ENCODE results near the gene AQP5.

AQP5 gene

GRCh38 chr12:49961111-49961922 lies at the start of gene AQP5:
Gene AQP5, plus strand, starts transcription at chr12:49961872. Its CDS starts 146 bp downstream, at chr12:49962018.
- no peak for DNase-seq (ENCODE audit: low read depth)

DNA sequence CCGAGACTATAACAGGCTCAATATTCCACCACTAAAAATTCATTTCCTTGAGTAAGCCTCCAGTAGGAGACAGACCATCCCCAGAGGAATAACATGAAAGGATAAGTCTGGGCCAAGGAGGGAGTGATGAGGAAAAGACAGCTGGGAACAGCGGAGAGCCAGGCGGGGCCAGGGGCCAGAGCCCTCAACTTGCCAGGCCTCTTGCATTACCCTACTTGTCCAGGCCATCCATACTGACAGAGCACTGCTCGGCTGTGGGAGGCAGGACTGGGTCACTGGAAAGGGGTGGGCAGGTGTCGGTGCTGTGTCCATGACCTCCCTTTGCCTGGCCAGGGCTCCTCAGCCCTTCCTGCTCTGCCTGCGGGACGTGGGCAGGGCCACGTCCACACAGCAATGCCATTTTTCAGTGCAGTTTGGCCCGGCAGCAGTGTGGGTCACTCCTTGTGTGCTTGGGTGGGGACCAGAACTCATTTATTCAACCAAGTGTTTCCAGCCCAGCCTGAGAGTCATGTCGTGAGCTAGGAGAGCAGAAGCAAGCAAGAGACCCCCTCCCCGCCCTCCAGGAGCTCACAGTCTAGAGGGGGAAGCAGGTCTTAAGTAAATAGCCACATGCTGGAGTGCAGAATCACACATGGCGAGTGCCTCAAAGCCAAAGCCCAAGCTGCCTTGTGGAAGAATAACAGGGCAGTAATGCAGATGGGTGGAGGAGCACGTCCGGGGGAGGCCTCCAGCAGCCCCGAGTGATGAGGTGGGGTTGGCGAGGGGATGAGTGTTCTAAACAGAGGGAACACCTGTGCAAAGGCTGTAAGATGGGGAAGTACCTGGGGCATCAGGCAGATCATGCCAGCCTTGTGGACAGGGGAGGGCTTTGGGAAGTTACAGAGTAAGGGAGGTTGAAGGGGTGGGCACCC lies 49.1 kb upstream of the AQP5 start:
- no peak for DNase-seq (ENCODE audit: low read depth)

GRCh38 chr12:49916129-49916919 lies 45.3 kb upstream of the AQP5 start:
- no peak for DNase-seq (ENCODE audit: low read depth)

- no peak for DNase-seq (ENCODE audit: low read depth)
Observed at GRCh38 chr12:49917166-49917787, 44.4 kb upstream of the AQP5 start.

DNA sequence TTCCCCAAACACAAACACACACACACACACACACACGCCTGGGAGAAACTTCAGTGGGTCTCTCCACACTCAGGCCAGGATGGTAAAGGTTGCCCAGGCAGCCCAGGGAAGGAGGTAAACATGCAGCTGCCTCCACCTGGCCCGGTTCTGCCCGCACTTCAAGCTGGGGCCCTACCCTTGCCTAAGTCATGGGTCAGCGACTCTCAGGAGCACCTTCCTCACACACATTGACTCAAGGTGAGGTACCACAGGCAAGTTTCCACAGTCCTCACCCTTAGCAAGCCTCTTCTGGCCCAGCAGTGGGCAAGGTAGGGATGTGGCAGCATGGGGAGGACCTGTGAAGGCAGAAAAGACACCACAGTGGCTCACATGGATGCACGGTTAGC lies 43.9 kb upstream of the AQP5 start:
- no peak for DNase-seq (ENCODE audit: low read depth)

GRCh38 chr12:49920241-49920914 lies 41.3 kb upstream of the AQP5 start:
- no peak for DNase-seq (ENCODE audit: low read depth)

DNA sequence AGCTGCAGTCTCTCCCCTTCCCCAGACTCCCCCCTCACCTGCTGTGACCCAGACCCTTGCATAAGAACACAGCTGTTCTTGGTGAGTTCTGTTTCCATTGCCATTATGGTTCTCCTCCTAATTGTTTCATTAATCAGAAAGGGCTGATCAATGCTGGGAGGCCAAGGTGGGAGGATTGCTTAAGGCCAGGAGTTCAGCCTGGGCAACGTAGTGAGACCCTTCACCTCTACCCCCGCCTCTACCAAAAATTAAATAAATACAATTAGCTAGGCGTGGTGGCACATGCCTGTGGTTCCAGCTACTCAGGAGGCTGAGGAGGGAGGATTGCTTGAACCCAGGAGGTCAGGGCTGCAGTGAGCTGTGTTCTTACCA lies 40.8 kb upstream of the AQP5 start:
- DNase-seq (ENCODE audit: low read depth), result no peak

DNA sequence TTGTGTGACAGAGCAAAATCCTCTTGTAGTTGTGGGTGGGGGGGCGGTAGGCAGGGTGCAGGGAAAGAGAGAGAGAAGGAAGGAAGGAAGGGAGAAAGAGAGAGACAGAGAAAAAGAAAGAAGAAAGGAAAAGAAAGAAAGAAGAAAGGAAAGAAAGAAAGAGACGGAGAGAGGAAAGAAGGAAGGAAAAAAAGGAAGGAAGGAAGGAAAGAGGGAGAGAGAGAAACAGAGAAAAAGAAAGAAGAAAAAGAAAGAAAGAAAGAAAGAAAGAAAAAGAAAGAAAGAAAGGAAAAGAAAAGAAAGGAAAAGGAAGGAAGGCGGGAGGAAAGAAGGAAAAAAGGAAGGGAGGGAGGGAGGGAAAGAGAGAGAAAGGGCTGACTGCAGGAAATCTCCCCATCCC lies 40.4 kb upstream of the AQP5 start:
- DNase-seq (ENCODE audit: low read depth), result no peak

GRCh38 chr12:49921936-49922335 lies 39.7 kb upstream of the AQP5 start:
- no peak for DNase-seq (ENCODE audit: low read depth)

GRCh38 chr12:49922349-49923034 lies 39.2 kb upstream of the AQP5 start:
- DNase-seq (ENCODE audit: low read depth), result no peak

- no peak for DNase-seq (ENCODE audit: low read depth)
Observed at GRCh38 chr12:49923035-49923644, 38.5 kb upstream of the AQP5 start.

GRCh38 chr12:49923880-49924556 lies 37.7 kb upstream of the AQP5 start:
- no peak for DNase-seq (ENCODE audit: low read depth)

GRCh38 chr12:49924628-49925246 lies 36.9 kb upstream of the AQP5 start:
- DNase-seq (ENCODE audit: low read depth), result no peak

DNA sequence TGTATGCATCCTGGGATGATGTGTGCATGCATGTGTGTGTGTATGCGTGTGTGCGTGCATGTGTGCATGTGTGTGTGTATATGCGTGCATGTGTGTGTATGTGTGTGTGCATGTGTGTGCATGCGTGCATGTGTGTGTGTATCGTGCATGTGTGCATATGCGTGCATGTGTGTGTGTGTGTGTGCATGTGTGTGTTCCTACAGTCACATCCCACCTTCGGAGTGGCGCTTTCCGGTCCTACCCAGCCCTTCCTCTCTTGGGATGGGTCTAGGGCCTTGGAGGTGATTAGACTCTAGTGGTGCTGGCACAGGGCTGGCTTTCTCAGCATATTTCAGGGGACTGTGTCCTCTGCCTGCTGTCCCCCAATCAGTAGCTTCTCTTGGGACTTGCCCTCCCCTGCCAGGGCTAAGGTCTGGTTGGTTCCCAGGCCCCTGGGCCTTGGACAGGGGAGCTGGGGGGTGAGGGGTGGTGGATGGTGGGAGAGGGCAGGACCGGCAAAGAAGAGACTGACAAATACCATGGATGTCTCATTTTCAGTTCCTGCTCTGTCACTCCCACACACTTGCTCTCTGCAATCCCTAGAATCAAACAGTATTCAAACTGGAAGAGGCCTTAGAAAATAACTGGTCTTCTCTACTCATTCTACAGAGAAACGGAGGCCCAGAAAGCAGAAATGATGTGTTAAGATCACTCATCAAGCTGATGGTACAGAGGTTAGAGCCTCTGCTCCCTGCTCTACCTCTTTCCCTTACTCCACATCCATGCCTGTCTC lies 36.1 kb upstream of the AQP5 start:
- no peak for DNase-seq (ENCODE audit: low read depth)

DNA sequence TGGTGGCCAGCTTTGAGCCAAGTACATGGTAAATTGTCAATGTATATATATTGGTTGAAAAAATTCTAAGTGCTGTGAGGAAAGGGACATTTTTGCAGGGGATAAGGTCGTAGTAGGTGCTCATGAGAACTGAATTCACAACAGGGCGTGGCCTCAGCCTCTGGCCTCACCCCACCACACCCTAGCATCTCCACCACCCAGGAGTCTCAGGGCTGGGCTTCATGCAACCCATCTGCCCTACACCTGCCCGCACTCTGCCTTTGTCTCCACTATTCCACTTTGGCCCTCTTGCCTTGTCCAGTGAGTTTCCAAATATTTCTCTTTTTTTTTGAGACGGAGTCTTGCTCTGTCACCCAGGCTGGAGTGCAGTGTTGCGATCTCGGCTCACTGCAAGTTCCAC lies 33.2 kb upstream of the AQP5 start:
- no peak for DNase-seq (ENCODE audit: low read depth)

GRCh38 chr12:49929581-49929980 lies 32.1 kb upstream of the AQP5 start:
- no peak for DNase-seq (ENCODE audit: low read depth)

DNA sequence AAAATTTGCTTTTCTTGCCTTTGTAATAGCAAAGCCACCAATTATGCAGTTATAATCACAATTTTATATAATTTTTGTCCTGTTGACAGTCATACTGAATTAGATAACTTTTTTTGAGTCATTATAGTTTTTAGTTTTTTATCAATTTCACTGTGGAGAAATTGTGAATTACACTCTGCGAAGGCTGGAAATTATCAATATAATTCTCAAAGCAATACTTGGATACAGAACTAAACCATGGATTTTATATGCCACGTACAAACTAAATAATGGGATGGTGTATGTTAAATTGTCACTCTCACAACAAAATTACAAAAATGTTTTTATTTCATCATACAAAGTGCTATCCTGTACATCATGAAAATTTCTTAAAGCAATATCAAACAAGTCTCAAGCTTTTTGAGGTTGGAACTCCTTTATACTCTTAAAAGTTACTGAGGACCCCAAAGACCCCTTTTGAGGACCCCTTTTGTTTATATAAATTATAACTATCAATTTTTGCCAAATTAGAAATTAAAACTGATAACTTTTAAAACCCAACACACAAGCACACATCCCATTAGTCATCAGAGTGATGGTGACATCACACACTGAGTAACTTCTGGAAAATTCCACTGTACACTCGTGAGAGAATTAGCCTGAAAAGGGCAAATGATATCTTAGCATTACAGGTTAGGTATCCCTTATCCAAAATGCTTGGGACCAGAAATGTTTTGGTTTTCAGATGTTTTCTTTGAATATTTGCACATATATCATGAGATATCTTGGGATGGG lies 31.0 kb upstream of the AQP5 start:
- peak; percentile 33 for DNase-seq (ENCODE audit: low read depth)

DNA sequence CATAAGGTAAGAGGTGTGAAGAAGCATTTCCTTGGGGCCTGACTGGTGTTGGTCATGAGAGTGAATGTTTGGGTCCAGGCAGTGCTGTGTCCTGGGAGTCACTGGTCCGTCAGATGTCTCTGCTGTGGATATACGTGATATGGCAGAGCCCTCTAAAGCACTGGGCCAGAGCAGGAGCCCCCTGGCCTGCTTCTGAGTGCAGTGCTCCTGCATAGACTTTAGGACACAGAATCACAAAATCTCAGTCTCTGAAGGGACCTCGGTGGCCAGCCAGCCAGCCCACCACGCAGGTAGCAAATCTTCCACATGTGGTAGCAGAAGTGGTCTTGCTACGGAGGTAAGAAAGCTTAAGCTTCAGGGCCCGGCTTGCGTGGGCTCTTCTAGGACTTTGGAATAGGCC lies 29.6 kb upstream of the AQP5 start:
- DNase-seq (ENCODE audit: low read depth), result no peak

Measured in HS-27A (cell line).